Hematopoietic multipotent progenitor cell treated with erythropoietin and hydrocortisone succinate and interleukin-3 and kit ligand, for 4 days (in vitro differentiated cells): ENCODE results near the gene SH3PXD2A.

Experiments
- DNase-seq: peaks from one replicate; pipeline ENCODE4 v3.0.0-alpha.2; 2015

Gene SH3PXD2A

GRCh38 chr10:103660364-103661197 lies 194.8 kb downstream of the SH3PXD2A start:
- peak; percentile 73 for DNase-seq

- DNase-seq, result peak; percentile 90
These were observed 195.6 kb downstream of the SH3PXD2A start for GRCh38 chr10:103659674-103660363.

DNA sequence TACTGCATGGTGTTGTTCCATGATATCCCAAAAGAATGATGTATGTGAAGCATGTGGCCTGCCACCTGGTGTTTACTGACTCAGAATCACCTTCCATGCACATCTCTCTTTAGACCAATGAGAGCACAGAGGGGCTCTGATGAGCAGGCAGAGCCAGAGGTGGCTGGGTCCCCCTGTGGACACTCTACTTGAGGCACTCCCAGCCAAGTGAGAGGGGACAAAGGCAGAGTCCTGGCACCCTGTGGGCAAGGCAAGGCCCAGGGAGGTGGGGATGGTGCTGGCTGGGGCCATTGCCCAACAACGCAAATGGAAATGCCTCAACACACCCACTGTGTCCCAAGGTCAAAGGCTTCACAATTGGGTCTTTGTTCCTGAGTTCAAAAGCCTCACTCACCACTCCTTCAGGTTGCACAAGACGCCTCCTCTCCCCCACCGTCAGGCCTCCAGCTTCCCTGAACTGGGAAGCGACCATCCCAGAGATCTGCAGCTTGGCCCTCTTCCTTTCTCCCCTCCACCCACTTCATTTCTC lies 197.3 kb downstream of the SH3PXD2A start:
- DNase-seq, result no peak

GRCh38 chr10:103657061-103657591 lies 198.2 kb downstream of the SH3PXD2A start:
- no peak for DNase-seq

- no peak for DNase-seq
These were observed 200.5 kb downstream of the SH3PXD2A start for GRCh38 chr10:103654925-103655324.

DNA sequence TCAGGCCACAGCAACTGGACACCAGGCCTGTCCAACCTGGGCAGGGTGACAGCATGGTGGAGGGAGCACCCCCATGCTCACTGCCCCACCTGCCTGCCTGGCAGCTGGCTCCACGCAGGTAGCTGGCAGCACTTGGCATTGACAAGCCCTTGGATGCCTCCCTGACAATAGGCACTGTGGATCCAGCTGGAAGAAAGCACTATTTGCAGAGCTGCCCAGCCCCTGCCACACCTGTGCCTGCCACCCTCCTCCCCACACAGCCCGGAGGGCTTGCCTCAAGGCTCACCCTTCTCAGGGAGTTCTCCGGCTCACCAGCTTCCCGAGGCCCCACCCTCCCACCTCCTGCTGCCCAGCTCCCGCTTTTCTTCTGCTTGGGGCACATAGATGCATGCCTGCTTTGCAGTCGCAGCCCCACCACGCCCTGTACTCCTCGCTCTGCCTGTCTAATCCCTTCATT lies 201.8 kb downstream of the SH3PXD2A start:
- no peak for DNase-seq

- no peak for DNase-seq
These were observed 202.6 kb downstream of the SH3PXD2A start for GRCh38 chr10:103652599-103653281.

DNA sequence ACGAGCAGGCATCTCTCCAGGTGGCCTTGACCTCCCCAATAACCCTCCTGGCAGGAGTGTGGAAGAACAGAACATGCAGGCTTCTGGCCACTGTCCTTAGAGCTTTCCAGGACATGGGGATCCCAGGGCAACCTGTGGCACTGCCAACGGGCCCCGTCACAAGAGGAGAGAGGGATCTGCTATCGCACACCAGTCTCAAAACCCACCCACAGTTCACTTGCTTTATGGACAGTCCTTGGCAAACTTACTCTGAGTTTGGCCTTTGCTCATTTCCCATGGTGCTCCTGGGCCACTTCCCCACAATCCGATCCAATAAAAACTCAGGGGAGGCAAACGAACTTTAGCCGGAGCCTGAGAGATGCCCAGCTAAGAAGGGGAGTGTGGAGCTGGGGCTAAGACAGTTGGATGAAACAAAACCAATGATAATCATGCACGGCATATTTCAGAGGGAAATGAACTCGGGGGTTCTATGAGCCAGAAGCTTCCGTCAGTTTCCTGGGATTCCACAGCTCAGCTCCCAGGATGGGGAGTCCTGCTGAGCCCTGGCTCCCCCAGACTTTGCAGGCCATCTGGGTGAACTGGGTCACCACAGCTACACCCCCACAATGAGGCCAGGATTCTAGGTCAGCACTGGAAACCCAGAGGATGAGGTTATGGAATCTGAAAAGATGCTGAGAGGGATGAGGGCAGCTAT lies 203.4 kb downstream of the SH3PXD2A start:
- no peak for DNase-seq

DNA sequence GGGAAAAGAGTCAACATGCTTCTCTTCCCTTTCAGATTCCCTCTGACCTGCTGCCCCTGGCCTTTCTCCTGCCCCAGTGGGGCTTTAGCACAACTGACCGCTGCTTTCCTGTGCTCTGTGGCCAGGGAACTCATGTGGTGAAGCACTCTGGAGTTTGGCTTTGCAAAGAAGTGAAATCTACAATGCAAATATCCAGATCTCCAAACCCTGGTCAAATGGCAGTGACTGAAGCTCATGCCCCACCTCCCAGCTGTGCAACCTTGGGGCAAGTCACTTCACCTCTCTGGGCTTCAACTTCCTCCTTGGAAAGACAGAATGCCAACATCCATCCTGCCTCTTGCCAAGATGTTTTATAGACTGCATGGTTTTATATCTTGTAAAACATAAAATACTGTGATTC lies 204.0 kb downstream of the SH3PXD2A start:
- DNase-seq, result no peak

- no peak for DNase-seq
These were observed 205.5 kb downstream of the SH3PXD2A start for GRCh38 chr10:103649654-103650423.

DNA sequence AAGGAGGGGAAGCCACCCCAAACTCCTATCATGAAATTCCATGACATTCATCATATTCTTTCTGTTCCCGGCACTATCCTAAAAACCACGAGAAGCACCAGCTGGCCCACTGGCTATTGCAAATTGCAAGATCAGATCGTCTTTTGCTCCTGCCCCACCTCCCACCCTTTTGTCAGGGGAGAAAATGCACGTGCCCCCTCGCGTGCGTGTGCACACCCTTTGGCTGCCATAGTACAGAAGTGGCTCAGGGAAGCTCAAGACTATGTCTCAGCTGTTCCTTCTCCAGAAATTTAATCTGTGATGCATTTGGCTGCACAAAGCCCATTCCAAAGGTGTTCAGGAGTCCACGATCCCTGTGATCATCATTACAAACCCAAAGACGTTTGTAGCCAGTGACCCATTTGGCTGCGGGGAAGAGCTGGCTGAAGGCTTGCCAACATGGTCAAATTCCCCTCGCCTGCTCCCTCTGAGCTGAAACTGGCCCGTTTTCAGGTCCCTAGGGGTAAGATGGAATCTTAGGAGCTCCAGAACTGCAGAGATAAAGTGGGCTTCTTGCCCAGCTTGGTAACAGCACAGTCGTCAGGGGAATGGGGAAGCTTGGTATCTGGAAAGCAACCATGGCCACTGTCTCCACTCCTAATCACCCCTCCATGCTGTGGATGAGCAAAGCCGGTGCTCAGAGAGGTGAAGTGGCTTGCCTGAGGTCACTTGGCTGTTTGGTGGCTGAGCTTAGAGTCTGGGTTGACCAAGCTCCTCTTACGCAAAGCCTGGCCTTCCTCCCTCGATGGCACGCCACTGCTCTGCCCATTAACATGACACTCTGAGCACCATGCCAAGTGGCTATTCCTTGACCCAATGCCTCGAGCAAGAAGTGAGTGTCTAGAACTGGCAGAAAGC lies 206.5 kb downstream of the SH3PXD2A start:
- no peak for DNase-seq

GRCh38 chr10:103648251-103648635 lies 207.1 kb downstream of the SH3PXD2A start:
- DNase-seq, result no peak

GRCh38 chr10:103646304-103646703 lies 209.1 kb downstream of the SH3PXD2A start:
- no peak for DNase-seq

- DNase-seq, result peak; percentile 78
These were observed 210.0 kb downstream of the SH3PXD2A start for GRCh38 chr10:103645141-103646054.

- no peak for DNase-seq
These were observed 212.0 kb downstream of the SH3PXD2A start for GRCh38 chr10:103643381-103643780.

GRCh38 chr10:103641326-103641725 lies 214.1 kb downstream of the SH3PXD2A start:
- DNase-seq, result no peak

- DNase-seq, result no peak
These were observed 214.8 kb downstream of the SH3PXD2A start for GRCh38 chr10:103640436-103641181.

DNA sequence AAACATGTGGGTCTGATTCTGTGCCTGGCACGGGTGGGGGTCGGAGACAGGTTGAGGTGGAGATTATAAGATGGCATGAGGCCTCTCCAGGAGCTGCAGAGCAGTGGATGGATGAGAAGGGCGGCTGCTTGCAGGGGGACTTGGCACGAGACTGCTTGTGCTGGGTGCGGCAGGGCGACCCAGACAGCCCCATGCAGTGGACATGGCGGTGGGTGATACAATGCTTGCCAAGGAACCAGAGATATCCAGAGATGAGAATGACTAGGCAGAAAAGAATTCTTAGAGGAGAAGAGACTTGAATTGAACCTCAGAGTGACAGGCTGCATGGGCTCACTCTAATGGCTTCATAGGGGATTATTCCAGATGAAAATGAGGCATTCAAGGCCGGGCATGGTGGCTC lies 216.4 kb downstream of the SH3PXD2A start:
- DNase-seq, result peak; percentile 58
